Cardiac fibroblast (primary cell): ENCODE measurements around the gene GJA3.

Source experiments
- DNase-seq, 2 donors: peaks; one replicate each; pipeline versions ENCODE4 v3.0.0 to v3.0.0-alpha.2; 2010; ENCODE audit warnings: low read depth in 2 of 2
- H3K4me3 ChIP-seq, 2 donors: replicated peaks in 1 of 2; 1 replicate in 1 of 2; 2 replicates in 1 of 2; pipeline ENCODE4 v1.5.1; 2011; ENCODE audit warnings: low read depth in 2 of 2, low read length in 2 of 2, mild to moderate bottlenecking in 2 of 2, moderate library complexity in 1 of 2
- TF ChIP-seq, protein P1 (sequence below): IDR thresholded peaks from one replicate; pipeline ENCODE4 v1.5.1; 2011; ENCODE audit warnings: low read depth, mild to moderate bottlenecking, low read length, inconsistent platforms

Gene GJA3

DNA sequence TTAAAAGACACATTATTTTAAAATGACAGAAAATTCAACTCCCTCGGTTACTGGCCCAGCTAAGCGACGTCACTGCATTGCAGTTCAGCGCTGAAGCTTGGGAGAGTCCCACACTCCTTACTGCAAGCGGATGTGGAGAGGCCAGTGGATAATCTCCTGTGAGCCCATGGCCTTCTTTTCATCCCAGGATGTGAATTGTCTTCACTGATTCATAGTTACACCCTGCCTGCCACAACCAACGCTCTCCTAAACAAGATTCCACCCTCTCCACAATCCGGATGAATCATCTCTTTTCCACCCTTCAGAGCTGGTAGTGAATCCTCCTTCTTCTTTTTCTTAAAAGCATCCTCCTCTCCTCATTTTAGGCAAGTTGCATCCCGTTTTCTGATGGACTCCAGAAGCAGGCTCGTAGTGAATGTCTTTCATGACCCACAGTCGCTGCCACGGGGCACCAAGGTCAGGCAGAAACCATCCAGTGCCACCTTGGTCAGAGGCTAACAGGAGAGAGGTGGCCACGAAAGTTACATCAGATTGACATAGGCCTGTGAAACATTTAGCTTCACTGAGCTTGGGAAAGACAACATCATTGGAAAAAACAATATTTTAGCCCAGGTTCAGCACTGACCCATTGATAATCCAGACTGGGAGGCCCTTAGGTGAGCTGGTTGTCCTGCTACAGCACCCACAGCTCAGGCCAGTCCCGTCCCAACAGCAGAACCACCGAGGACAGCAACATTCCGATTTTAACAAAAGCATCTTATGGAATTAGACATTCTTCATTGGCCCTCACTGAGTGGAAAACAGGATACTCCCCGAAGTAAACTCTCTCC, 29.8 kb upstream of the GJA3 start:
- DNase-seq = peak; percentile 54 to 72
- H3K4me3 ChIP-seq = no peak overlapping the region
- TF ChIP-seq, protein P1, sequence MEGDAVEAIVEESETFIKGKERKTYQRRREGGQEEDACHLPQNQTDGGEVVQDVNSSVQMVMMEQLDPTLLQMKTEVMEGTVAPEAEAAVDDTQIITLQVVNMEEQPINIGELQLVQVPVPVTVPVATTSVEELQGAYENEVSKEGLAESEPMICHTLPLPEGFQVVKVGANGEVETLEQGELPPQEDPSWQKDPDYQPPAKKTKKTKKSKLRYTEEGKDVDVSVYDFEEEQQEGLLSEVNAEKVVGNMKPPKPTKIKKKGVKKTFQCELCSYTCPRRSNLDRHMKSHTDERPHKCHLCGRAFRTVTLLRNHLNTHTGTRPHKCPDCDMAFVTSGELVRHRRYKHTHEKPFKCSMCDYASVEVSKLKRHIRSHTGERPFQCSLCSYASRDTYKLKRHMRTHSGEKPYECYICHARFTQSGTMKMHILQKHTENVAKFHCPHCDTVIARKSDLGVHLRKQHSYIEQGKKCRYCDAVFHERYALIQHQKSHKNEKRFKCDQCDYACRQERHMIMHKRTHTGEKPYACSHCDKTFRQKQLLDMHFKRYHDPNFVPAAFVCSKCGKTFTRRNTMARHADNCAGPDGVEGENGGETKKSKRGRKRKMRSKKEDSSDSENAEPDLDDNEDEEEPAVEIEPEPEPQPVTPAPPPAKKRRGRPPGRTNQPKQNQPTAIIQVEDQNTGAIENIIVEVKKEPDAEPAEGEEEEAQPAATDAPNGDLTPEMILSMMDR = no peak

DNA sequence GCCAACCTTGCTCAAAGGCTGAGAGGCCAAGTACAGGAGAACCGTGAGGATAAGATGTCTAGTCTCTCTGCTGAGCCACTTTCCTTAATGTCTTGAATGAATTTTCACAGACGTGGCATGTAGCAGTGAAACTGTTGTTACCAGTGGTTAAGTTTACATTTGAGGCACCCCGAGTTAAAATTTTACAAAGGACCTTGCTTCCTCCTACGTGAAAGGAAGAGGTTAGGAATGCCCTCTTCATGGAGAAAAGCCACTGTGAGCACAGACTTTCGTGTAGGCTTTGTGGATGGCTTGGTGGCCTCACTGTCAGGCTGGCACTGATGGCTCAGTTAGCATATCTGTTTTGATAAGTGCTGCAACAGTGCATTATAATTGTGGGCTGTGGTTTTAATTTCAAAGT, 29.2 kb upstream of the GJA3 start:
- DNase-seq = no peak
- H3K4me3 ChIP-seq = no peak overlapping the region
- TF ChIP-seq, protein P1 = no peak

DNA sequence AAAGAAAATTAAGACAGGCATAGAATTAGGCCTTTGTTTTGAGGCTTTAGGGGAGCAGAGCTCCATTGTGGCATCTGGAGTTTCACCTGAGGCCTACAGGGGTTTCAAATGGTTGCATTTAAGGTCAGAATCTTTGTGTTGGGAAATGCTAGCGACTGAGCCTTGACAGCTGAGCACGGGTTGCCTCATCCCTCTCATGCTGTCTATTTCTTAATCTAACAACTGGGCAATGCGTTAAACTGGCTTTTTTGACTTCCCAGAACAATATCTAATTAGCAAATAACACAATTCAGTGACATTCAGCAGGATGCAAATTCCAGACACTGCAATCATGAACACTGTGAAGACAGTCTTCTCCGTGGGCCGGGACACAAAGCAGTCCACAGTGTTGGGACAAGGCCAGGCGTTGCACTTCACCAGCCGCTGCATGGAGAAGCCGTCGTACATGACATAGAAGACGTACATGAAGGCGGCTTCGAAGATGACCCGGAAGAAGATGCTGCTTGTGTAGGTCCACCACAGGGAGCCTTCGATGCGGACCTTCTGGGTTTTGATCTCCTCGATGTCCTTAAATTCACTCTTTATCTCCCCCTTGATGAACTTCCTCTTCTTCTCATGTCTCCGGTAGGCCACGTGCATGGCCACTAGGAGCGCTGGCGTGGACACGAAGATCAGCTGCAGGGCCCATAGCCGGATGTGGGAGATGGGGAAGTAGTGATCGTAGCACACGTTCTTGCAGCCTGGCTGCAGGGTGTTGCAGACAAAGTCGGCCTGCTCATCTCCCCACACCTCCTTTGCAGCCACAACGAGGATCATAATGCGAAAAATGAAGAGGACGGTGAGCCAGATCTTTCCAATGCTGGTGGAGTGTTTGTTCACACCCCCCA, 28.1 kb upstream of the GJA3 start:
- TF ChIP-seq, protein P1 = no peak
- no peak for DNase-seq
- no peak overlapping the region for H3K4me3 ChIP-seq

DNA sequence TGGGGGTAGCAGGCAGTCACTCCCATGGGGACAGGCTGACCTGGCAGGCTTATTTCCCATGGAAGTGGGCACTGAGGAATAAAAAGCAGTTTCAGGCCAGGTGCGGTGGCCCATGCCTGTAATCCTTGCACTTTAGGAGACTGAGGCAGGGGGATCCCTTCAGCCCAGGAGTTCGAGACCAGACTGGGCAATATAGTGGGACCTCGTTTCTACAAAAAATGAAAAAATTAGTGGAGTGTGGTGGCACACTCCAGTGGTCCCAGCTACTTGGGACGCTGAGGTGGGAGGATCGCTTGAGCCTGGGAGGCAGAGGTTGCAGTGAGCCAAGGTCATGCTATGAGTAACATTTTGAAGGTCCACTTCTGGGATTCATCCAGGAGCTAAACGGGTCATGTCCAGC, 25.9 kb upstream of the GJA3 start:
- TF ChIP-seq, protein P1 = no peak
- no peak overlapping the region for H3K4me3 ChIP-seq
- no peak for DNase-seq

DNA sequence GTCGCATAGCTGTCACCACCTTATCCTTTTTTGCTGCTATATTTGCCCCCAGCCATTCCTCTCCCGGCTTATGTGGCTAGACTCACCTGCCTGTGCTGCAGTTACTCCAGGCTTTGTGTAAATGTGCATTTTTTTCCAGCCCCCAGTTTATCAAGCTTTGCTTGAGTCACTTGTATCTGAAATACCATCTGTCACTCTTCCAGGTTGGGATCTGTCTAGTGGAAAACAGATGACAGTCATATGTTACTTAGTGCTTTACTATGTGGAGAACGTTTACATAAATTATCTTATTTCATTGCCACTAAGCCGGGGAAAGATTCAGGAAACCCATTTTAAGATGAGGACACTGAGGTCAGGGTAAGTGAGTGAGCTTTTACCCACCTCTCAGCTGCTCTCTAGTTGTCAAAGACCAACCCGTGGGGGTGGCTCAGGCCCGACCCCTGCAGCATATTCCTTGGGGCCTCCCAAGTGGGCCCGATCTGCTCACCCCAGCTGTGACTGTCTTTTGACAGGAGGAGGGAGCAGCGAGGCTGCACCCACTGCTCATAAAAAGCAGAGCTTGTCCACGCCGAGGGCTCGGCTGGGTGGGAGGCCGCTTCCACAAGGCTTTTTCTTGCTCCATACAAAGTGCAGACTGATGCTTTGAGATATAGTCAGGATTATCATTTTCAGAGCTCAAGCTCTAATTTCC, 24.7 kb upstream of the GJA3 start:
- TF ChIP-seq, protein P1 = no peak
- no peak for DNase-seq
- H3K4me3 ChIP-seq = no peak overlapping the region

DNA sequence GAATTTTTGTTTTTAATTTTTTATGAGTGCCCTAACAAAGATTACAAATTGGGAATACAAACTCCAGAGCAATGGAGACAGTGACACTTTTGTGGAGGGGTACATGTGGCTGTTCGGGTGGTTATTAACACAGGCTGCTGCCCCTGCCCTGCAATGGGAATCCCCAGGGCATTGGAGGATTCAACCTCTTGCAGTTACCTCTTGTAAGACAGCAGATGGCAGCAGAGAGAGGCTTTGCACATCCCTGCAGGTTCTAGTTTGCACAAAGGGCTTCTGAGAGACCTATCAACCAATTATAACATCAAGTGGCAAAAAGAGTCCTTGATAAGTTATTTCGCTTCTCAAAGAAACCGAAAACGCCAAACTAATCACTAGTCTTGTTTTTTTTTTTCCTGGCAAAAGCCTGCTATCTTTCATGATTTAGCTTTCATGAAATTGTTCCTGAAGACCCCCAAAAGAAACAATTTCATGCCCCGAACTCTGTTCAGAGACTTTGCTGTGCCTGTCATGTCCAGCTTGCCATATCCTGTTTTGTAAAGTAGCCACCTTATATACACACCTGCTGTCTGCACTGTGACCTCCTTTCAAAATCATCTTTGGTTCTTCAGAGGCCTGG, 21.5 kb upstream of the GJA3 start:
- no peak overlapping the region for H3K4me3 ChIP-seq
- TF ChIP-seq, protein P1 = peak; percentile 90
- DNase-seq = peak; percentile 82 to 84
